K562 (cell line): ENCODE results near the gene MYO1A. TPM values are rescaled to one million over a fixed set of nuclear protein-coding genes. Genes with fewer than 3 reads are reported as not detected.

Experiments
- HDAC1 ChIP-seq, 2 experiments: fragments of 450-650 bp; IDR thresholded peaks; 2 replicates each; pipeline ENCODE4 v1.6.1; 2016 to 2017; ENCODE audit warnings: inconsistent platforms in 1 of 2, mild to moderate bottlenecking in 1 of 2, moderate library complexity in 1 of 2
- JUN ChIP-seq, 2 experiments: sonication (generic) in 1 of 2; formaldehyde crosslinking in 1 of 2; IDR thresholded peaks; 2 replicates each; pipeline versions ENCODE4 v1.6.1 to v1.8.0; 2012 to 2022; ENCODE audit warnings: borderline replicate concordance in 2 of 2, mild to moderate bottlenecking in 2 of 2, improper control_type of control experiment in 1 of 2, low read depth in 1 of 2, low read length in 1 of 2, missing genetic modification reagents in 1 of 2
- POLR3G ChIP-seq: IDR thresholded peaks from 2 replicates; pipeline ENCODE4 v1.6.1; 2011; ENCODE audit not compliant: insufficient read length, insufficient replicate concordance; ENCODE audit errors: extremely low read depth
- PYGO2 ChIP-seq: fragments of 450-650 bp; IDR thresholded peaks from 2 replicates; pipeline ENCODE4 v1.6.1; 2016; ENCODE audit warnings: mild to moderate bottlenecking, missing genetic modification characterization, moderate library complexity, missing compliant biosample characterization
- RBFOX2 ChIP-seq: fragments of 200-400 bp; formaldehyde crosslinking; IDR thresholded peaks from 2 replicates; pipeline ENCODE4 v1.6.1; 2017; ENCODE audit warnings: low read depth, mild to moderate bottlenecking, low read length, moderate library complexity
- SPI1 ChIP-seq: IDR thresholded peaks from 2 replicates; pipeline ENCODE4 v1.6.1; 2011; ENCODE audit warnings: low read depth, low read length, control low read depth, borderline replicate concordance
- XRCC5 ChIP-seq: fragments of 200-400 bp; formaldehyde crosslinking; IDR thresholded peaks from 2 replicates; pipeline ENCODE4 v1.6.1; 2017; ENCODE audit warnings: low read depth, mild to moderate bottlenecking, low read length
- ZNF124 ChIP-seq: sonication (generic); formaldehyde crosslinking; IDR thresholded peaks from 2 replicates; pipeline ENCODE4 v1.8.1; 2022; ENCODE audit warnings: missing genetic modification reagents
- ZNF316 ChIP-seq: fragments of 450-650 bp; IDR thresholded peaks from 2 replicates; pipeline ENCODE4 v1.6.1; 2016
- polyA plus RNA-seq, 8 experiments: library from polyadenylated mRNA; depleted of rRNA in 4 of 8; stranded (reverse) in 5 of 8; unstranded in 3 of 8; fragments of >200 nt; fragmentation: Nextera tagmentation in 2 of 8; fragmentation: Illumina TruSeq in 1 of 8; extraction: Ambion mirVana in 2 of 8; extraction: Trizol in 1 of 8; gene quantifications; 2 replicates each; pipeline versions ENCODE4 v1.2.1 to v1.2.3, GENCODE V29; 2011 to 2014; ENCODE audit warnings: inconsistent platforms in 1 of 8, missing spikeins in 1 of 8
- total RNA-seq, 7 experiments: library from RNA; depleted of rRNA in 6 of 7; stranded (reverse); fragments of >200 nt in 6 of 7; fragmentation: Illumina TruSeq in 2 of 7; extraction: Trizol in 2 of 7; gene quantifications; 2 replicates each; pipeline versions ENCODE4 v1.2.1 to v1.2.3, GENCODE V29; 2011 to 2021; ENCODE audit warnings: low replicate concordance in 1 of 7
- TF ChIP-seq, protein P1 (sequence below): fragments of 450-650 bp; IDR thresholded peaks from 2 replicates; pipeline ENCODE4 v1.6.1; 2016; ENCODE audit warnings: antibody characterized with exemption
- TF ChIP-seq, protein P2 (sequence below), 2 experiments: fragments of 450-650 bp in 1 of 2; sonication (generic) in 1 of 2; formaldehyde crosslinking in 1 of 2; IDR thresholded peaks in 1 of 2; conservative IDR thresholded peaks in 1 of 2; 2 replicates each; pipeline versions ENCODE4 v1.6.1 to v1.8.1; 2016 to 2023; ENCODE audit warnings: mild to moderate bottlenecking in 2 of 2, moderate library complexity in 2 of 2, inconsistent platforms in 1 of 2, missing genetic modification reagents in 1 of 2
- TF ChIP-seq, protein P3 (sequence below): fragments of 450-650 bp; IDR thresholded peaks from 2 replicates; pipeline ENCODE4 v1.6.1; 2016; ENCODE audit warnings: mild to moderate bottlenecking, moderate library complexity
- TF ChIP-seq, protein P4 (sequence below): sonication (generic); formaldehyde crosslinking; IDR thresholded peaks from 2 replicates; pipeline ENCODE4 v1.9.0; 2022; ENCODE audit warnings: mild to moderate bottlenecking, missing genetic modification reagents

Gene MYO1A
- total and polyA plus RNA-seq, 9 of the 15 experiments (the other 6 are each of a cell fraction or from before 2014, with no cell fraction given), result 0.03 to 0.29 (median 0.14) TPM; not detected in 2

DNA sequence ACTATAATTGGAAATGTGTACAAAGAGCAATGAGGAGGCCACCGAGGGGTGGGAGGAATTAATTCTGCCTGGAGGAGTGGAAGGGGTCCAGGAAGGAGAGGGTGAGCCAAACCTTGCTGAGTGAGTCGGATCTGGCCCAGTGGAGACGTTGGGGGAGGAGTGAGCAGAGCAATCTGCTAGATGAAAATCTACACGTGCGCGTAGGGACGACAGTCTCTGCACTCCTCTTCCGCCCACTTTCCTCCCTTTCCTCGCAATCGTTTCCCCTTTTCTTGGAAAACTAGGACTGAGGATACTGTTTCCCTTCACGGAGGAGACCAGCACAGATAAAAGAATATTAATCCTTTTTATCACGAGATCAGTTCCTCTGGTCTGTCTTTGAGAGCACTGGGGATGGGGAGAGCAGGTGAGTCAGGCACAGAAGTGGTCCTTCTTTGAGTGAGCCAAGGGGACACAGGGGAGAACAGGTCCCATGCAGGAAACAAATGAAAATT is 36.1 kb upstream of the MYO1A start (continued):
- TF ChIP-seq, protein P1, sequence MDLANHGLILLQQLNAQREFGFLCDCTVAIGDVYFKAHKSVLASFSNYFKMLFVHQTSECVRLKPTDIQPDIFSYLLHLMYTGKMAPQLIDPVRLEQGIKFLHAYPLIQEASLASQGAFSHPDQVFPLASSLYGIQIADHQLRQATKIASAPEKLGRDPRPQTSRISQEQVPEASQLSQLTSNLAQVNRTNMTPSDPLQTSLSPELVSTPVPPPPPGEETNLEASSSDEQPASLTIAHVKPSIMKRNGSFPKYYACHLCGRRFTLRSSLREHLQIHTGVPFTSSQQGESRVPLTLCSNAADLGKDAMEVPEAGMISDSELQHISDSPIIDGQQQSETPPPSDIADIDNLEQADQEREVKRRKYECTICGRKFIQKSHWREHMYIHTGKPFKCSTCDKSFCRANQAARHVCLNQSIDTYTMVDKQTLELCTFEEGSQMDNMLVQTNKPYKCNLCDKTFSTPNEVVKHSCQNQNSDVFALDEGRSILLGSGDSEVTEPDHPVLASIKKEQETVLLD, result peak; percentile 64; the same call in 1 of the 2 replicates
- TF ChIP-seq POLR3G, result no peak
- peak; percentile 5; the same call in 1 of the 2 replicates for TF ChIP-seq JUN (IDR thresholded peaks at IDR 0.05; ENCODE audit: borderline replicate concordance, low read depth, low read length)
- no peak for TF ChIP-seq JUN (CRISPR knock-in tag; IDR thresholded peaks at IDR 0.05; ENCODE audit: borderline replicate concordance)
- no peak for TF ChIP-seq RBFOX2
- TF ChIP-seq, protein P2, sequence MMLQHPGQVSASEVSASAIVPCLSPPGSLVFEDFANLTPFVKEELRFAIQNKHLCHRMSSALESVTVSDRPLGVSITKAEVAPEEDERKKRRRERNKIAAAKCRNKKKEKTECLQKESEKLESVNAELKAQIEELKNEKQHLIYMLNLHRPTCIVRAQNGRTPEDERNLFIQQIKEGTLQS (IDR thresholded peaks at IDR 0.05), result 0 out of 2 replicates have a peak, but pooled peaks have one; percentile 6
- TF ChIP-seq, protein P2 (CRISPR knock-in tag; conservative IDR thresholded peaks at IDR 0.05), result no peak
- TF ChIP-seq XRCC5, result 0 out of 2 replicates have a peak, but pooled peaks have one; percentile 15
- no peak for TF ChIP-seq PYGO2 (tag)
- no peak for TF ChIP-seq ZNF316
- TF ChIP-seq, protein P3, sequence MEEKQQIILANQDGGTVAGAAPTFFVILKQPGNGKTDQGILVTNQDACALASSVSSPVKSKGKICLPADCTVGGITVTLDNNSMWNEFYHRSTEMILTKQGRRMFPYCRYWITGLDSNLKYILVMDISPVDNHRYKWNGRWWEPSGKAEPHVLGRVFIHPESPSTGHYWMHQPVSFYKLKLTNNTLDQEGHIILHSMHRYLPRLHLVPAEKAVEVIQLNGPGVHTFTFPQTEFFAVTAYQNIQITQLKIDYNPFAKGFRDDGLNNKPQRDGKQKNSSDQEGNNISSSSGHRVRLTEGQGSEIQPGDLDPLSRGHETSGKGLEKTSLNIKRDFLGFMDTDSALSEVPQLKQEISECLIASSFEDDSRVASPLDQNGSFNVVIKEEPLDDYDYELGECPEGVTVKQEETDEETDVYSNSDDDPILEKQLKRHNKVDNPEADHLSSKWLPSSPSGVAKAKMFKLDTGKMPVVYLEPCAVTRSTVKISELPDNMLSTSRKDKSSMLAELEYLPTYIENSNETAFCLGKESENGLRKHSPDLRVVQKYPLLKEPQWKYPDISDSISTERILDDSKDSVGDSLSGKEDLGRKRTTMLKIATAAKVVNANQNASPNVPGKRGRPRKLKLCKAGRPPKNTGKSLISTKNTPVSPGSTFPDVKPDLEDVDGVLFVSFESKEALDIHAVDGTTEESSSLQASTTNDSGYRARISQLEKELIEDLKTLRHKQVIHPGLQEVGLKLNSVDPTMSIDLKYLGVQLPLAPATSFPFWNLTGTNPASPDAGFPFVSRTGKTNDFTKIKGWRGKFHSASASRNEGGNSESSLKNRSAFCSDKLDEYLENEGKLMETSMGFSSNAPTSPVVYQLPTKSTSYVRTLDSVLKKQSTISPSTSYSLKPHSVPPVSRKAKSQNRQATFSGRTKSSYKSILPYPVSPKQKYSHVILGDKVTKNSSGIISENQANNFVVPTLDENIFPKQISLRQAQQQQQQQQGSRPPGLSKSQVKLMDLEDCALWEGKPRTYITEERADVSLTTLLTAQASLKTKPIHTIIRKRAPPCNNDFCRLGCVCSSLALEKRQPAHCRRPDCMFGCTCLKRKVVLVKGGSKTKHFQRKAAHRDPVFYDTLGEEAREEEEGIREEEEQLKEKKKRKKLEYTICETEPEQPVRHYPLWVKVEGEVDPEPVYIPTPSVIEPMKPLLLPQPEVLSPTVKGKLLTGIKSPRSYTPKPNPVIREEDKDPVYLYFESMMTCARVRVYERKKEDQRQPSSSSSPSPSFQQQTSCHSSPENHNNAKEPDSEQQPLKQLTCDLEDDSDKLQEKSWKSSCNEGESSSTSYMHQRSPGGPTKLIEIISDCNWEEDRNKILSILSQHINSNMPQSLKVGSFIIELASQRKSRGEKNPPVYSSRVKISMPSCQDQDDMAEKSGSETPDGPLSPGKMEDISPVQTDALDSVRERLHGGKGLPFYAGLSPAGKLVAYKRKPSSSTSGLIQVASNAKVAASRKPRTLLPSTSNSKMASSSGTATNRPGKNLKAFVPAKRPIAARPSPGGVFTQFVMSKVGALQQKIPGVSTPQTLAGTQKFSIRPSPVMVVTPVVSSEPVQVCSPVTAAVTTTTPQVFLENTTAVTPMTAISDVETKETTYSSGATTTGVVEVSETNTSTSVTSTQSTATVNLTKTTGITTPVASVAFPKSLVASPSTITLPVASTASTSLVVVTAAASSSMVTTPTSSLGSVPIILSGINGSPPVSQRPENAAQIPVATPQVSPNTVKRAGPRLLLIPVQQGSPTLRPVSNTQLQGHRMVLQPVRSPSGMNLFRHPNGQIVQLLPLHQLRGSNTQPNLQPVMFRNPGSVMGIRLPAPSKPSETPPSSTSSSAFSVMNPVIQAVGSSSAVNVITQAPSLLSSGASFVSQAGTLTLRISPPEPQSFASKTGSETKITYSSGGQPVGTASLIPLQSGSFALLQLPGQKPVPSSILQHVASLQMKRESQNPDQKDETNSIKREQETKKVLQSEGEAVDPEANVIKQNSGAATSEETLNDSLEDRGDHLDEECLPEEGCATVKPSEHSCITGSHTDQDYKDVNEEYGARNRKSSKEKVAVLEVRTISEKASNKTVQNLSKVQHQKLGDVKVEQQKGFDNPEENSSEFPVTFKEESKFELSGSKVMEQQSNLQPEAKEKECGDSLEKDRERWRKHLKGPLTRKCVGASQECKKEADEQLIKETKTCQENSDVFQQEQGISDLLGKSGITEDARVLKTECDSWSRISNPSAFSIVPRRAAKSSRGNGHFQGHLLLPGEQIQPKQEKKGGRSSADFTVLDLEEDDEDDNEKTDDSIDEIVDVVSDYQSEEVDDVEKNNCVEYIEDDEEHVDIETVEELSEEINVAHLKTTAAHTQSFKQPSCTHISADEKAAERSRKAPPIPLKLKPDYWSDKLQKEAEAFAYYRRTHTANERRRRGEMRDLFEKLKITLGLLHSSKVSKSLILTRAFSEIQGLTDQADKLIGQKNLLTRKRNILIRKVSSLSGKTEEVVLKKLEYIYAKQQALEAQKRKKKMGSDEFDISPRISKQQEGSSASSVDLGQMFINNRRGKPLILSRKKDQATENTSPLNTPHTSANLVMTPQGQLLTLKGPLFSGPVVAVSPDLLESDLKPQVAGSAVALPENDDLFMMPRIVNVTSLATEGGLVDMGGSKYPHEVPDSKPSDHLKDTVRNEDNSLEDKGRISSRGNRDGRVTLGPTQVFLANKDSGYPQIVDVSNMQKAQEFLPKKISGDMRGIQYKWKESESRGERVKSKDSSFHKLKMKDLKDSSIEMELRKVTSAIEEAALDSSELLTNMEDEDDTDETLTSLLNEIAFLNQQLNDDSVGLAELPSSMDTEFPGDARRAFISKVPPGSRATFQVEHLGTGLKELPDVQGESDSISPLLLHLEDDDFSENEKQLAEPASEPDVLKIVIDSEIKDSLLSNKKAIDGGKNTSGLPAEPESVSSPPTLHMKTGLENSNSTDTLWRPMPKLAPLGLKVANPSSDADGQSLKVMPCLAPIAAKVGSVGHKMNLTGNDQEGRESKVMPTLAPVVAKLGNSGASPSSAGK, result peak; percentile 96
- peak; percentile 19; the same call in 1 of the 2 replicates for TF ChIP-seq SPI1
- TF ChIP-seq, protein P4, sequence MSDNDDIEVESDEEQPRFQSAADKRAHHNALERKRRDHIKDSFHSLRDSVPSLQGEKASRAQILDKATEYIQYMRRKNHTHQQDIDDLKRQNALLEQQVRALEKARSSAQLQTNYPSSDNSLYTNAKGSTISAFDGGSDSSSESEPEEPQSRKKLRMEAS (CRISPR knock-in tag), result peak; percentile 62; the same call in 1 of the 2 replicates
- peak in 1 of 2 experiments; percentile 60; a peak in 1 of 4 replicates for TF ChIP-seq HDAC1 (IDR thresholded peaks at IDR 0.05)
- TF ChIP-seq ZNF124 (CRISPR knock-in tag), result no peak
